GM12864 (cell line): ENCODE results near the gene MYBPH.

ENCODE experiments used
- DNase-seq: peaks from one replicate; pipeline ENCODE4 v3.0.0-alpha.2; 2011; ENCODE audit warnings: low read depth
- H3K4me3 ChIP-seq: 2 replicates; pipeline ENCODE4 v1.5.1; 2011; ENCODE audit warnings: mild to moderate bottlenecking, low read depth, low read length, control low read depth
- TF ChIP-seq, protein P1 (sequence below): IDR thresholded peaks from 2 replicates; pipeline ENCODE4 v1.5.1; 2011; ENCODE audit warnings: low read depth, mild to moderate bottlenecking, moderate library complexity, low read length, control low read depth, inconsistent platforms; ENCODE audit errors: missing control alignments

MYBPH gene

DNA sequence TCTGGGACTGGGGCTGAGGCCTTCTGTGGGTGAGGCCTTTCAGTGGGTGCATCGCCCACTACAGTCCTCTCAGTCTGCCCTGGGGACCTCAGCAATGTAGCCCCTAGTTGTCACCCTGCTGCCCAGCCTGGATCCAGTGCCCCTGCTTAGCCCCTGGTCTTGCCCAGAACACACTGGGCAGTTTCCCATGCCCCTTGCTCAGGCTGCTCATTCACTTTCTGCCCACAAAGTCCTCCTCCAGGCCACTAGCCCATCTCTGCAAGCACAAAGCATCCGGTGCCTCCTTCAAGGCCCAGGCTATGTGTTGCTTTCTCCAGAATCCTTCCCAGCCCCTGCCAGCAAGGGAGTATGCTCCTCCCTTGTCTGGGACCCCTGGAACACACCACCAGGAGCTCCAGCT, 53.5 kb downstream of the MYBPH start:
- no peak for DNase-seq
- TF ChIP-seq, protein P1, sequence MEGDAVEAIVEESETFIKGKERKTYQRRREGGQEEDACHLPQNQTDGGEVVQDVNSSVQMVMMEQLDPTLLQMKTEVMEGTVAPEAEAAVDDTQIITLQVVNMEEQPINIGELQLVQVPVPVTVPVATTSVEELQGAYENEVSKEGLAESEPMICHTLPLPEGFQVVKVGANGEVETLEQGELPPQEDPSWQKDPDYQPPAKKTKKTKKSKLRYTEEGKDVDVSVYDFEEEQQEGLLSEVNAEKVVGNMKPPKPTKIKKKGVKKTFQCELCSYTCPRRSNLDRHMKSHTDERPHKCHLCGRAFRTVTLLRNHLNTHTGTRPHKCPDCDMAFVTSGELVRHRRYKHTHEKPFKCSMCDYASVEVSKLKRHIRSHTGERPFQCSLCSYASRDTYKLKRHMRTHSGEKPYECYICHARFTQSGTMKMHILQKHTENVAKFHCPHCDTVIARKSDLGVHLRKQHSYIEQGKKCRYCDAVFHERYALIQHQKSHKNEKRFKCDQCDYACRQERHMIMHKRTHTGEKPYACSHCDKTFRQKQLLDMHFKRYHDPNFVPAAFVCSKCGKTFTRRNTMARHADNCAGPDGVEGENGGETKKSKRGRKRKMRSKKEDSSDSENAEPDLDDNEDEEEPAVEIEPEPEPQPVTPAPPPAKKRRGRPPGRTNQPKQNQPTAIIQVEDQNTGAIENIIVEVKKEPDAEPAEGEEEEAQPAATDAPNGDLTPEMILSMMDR: no peak

GRCh38 chr1:203121186-203122015, 54.2 kb downstream of the MYBPH start:
- H3K4me3 ChIP-seq: no peak overlapping the region
- TF ChIP-seq, protein P1: no peak
- no peak for DNase-seq

More for the DNA sequence above, 53.5 kb downstream of the MYBPH start:
- H3K4me3 ChIP-seq: no peak overlapping the region

DNA sequence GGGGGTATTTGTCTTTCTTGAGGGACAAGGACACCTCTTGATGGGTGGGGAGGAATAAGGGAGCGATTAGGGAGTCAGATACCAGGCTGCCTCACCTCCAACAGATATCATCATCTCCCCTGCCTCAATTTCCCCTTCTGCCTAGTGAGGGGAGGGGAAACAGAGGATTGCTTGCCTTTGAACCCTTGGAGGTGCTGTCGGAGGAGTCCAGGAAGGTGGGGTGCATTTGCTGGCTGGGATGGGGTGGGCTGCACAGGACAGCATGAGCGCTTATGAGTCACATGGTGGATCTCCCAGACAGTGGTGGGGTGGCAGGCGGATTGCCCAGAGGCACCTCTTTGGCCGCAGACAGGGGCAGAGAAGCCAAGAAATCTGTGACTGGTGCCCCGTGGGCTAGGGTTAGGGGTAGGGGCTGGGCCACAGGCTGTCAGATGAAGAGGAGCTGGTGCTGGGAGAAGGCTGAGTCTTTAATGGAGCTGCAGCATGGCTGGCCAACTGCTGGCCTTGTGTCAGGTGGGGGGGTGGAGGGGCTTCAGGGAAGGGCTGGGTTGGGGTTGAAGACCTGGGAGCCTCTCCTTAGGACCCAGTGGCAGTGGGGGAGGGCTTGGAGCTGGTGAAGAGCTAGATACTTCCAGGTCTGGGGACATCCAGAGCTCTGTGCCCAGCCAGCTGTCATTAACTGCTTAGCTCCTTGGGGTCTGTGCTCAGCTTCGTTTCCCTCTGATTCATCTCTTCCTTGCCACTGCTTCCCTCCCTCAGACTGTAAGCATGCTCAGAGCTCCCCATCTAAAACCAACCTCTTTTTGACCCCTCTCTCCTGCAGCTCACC, 55.1 kb downstream of the MYBPH start:
- no peak overlapping the region for H3K4me3 ChIP-seq
- TF ChIP-seq, protein P1: no peak
- DNase-seq: no peak
